ENCODE results near the gene TBC1D1. TPM values are rescaled to one million over a fixed set of nuclear protein-coding genes. Genes with fewer than 3 reads are reported as not detected.

TBC1D1 gene
- total RNA-seq, 1 donor from 2014 or later: 47.1 TPM

GRCh38 chr4:37881811-37882210 is 9.1 kb upstream of the TBC1D1 start:
- Histone ChIP-seq H3K27me3 (ENCODE audit: control insufficient read depth, insufficient read depth, low read length) (no peaks in the 10 kb centered on the region), H3K36me3 (ENCODE audit: control insufficient read depth, insufficient read depth, low read length) (no peaks in the 10 kb centered on the region), H3K4me3 (ENCODE audit: low read depth, low read length) (no peak overlapping the region)
- no peak for TF ChIP-seq CTCF (IDR thresholded peaks at IDR 0.05; ENCODE audit: insufficient read depth, low read length, severe bottlenecking)
- FAIRE-seq: no peak
- DNase-seq (ENCODE audit: low read depth): no peak

GRCh38 chr4:37882665-37883296 is 8.1 kb upstream of the TBC1D1 start:
- H3K4me3 ChIP-seq (ENCODE audit: low read depth, low read length): no peak overlapping the region
- peak; percentile 5 for DNase-seq (ENCODE audit: low read depth)
- FAIRE-seq: no peak
- no peak for TF ChIP-seq CTCF (IDR thresholded peaks at IDR 0.05; ENCODE audit: insufficient read depth, low read length, severe bottlenecking)
- H3K36me3 ChIP-seq (ENCODE audit: control insufficient read depth, insufficient read depth, low read length): no peaks in the 10 kb centered on the region
- no peaks in the 10 kb centered on the region for H3K27me3 ChIP-seq (ENCODE audit: control insufficient read depth, insufficient read depth, low read length)

GRCh38 chr4:37884855-37885487 is 5.9 kb upstream of the TBC1D1 start:
- peaks cover 9% of the 10 kb centered on the region for H3K27me3 ChIP-seq (ENCODE audit: control insufficient read depth, insufficient read depth, low read length)
- H3K4me3 ChIP-seq (ENCODE audit: low read depth, low read length): no peak overlapping the region
- no peak for TF ChIP-seq CTCF (IDR thresholded peaks at IDR 0.05; ENCODE audit: insufficient read depth, low read length, severe bottlenecking)
- FAIRE-seq: no peak
- H3K36me3 ChIP-seq (ENCODE audit: control insufficient read depth, insufficient read depth, low read length): no peaks in the 10 kb centered on the region
- no peak for DNase-seq (ENCODE audit: low read depth)

GRCh38 chr4:37885496-37885895 is 5.4 kb upstream of the TBC1D1 start:
- DNase-seq (ENCODE audit: low read depth) (no peak), FAIRE-seq (no peak)
- Histone ChIP-seq H3K27me3 (ENCODE audit: control insufficient read depth, insufficient read depth, low read length) (peaks cover 12% of the 10 kb centered on the region), H3K4me3 (ENCODE audit: low read depth, low read length) (no peak overlapping the region), H3K36me3 (ENCODE audit: control insufficient read depth, insufficient read depth, low read length) (no peaks in the 10 kb centered on the region)
- TF ChIP-seq CTCF (IDR thresholded peaks at IDR 0.05; ENCODE audit: insufficient read depth, low read length, severe bottlenecking): no peak

GRCh38 chr4:37889849-37890800 is 759 bp upstream of the TBC1D1 start:
- FAIRE-seq (no peak), DNase-seq (ENCODE audit: low read depth) (no peak)
- peak; percentile 36 for TF ChIP-seq CTCF (IDR thresholded peaks at IDR 0.05; ENCODE audit: insufficient read depth, low read length, severe bottlenecking)
- Histone ChIP-seq H3K4me3 (ENCODE audit: low read depth, low read length) (peak overlapping the region; percentile 46), H3K36me3 (ENCODE audit: control insufficient read depth, insufficient read depth, low read length) (no peaks in the 10 kb centered on the region), H3K27me3 (ENCODE audit: control insufficient read depth, insufficient read depth, low read length) (peaks cover 22% of the 10 kb centered on the region)
